Endometrial microvascular endothelial cells (primary cell): ENCODE results near the gene TPK1. TPM values are rescaled to one million over a fixed set of nuclear protein-coding genes. Genes with fewer than 3 reads are reported as not detected.
"Not testable (repeated sequence)": the region's sequence is repeated elsewhere in the genome, so short reads cannot be mapped to it uniquely, and the experiment has no call there.

Experiments
- in situ Hi-C: cut with HindIII; loops from 2 replicates; pipeline ENCODE4 v1.10.0; 2017; ENCODE audit warnings: low sequenced_read_pairs, low pct_unique_long_range_greater_than_20kb; ENCODE audit errors: inconsistent ontology term
- total RNA-seq: library from RNA; depleted of rRNA; stranded (reverse); fragments of >200 nt; gene quantifications from one replicate; pipeline ENCODE4 v1.2.3, GENCODE V29; 2015; ENCODE audit errors: inconsistent ontology term

Gene TPK1
- total RNA-seq, 1 donor from 2014 or later = 16.1 TPM

DNA sequence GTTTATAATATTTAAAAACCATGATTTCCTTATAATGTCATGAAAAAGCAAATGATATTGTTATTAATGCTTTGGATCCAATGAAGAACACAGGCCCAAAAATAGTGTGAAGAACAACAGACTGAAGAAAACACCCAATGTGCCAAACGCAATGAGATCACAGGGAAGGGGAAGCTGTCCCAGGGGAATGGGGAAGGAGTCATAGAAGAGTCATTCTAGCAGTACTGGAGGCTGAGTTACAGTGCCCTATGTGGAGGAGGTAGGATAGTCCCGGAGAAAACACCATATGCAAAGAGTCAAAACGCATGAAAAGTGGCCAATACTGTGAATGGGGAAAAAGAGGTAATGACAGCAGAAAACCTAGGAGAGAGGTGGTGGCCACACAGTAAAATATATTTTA lies 50.9 kb downstream of the TPK1 start:
- in situ Hi-C loops = no loop called here

DNA sequence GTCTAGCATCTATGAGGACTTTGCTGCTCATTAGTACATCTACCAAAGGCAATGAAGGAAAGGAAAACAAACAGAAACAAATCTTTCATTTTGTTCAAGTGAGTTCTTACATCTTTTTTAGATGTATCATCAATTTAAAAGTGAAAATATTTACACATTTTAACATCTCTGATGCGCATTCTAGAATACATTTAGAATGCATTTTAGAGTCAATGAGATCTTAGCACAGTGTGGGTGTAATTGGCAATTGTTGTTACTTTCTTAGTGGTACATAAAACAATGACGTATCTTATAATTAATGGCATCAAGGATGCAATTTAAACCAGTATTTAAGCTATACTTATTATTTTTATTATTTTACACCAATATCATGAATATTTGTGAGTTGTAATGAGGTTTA lies 51.4 kb downstream of the TPK1 start:
- in situ Hi-C loops = no loop called here

GRCh38 chr7:144782883-144783282 lies 53.0 kb downstream of the TPK1 start:
- in situ Hi-C loops = no loop called here

DNA sequence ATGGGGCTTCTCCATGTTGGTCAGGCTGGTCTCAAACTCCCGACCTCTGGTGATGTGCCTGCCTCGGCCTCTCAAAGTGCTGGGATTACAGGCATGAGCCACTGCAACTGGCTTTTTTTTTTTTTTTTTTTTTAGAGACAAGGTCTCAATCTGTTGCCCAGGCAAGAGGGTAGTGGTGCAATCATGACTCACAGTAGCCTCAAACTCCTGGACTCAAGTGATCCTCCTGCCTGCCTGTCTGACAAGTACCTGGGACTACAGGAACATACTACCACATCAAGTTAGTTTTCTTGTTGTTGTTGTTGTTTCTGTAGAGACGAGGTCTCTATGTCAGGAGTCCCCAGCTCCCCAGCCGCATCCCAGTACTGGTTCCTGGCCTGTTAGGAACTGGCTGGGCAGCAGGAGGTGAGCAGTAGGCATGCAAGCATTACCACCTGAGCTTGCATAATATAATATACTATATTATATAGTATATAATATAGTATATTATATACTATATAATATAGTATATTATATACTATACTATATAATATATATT lies 55.7 kb downstream of the TPK1 start:
- in situ Hi-C loops = no loop called here

GRCh38 chr7:144777889-144778288 lies 58.0 kb downstream of the TPK1 start:
- in situ Hi-C loops = not testable (repeated sequence)

- in situ Hi-C loops = no loop called here
These were observed 58.6 kb downstream of the TPK1 start for GRCh38 chr7:144777005-144777839.

DNA sequence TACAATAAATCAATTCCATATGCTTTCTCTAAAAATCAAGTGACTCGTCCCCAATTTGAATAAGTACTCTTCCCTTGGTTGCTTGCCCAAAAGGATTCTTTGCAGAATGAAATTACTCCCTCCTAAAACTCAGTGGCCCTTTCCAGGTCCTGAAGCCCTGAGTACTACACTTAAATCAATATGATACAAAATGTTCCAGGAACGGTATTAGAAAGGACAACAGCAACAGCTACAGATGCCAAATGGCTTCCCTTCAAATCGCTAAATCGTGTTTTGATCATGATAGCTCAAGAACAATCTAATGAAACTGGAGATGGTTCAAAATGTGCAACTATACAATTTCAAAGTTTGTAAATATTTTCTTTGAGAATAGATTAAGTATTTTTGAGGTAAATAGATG lies 59.4 kb downstream of the TPK1 start:
- in situ Hi-C loops = no loop called here

DNA sequence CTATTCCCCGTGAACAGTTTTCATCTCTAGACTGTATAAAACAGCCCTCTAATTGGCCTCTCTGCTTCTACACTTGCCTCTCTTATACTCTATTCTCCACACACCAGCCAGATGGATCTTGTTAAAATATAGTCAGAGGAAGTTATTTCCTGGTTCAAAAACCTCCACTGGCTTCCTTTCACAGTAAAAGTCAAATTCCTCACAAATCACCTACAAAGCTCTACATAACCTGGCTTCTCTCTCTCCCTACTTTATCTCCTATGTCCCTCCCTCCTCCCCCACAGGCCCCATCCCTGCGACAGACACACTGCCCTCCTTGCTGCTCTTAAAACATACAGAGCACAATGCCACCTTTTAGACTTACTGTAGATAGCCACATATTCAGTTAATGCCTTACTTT lies 60.1 kb downstream of the TPK1 start:
- in situ Hi-C loops = no loop called here

DNA sequence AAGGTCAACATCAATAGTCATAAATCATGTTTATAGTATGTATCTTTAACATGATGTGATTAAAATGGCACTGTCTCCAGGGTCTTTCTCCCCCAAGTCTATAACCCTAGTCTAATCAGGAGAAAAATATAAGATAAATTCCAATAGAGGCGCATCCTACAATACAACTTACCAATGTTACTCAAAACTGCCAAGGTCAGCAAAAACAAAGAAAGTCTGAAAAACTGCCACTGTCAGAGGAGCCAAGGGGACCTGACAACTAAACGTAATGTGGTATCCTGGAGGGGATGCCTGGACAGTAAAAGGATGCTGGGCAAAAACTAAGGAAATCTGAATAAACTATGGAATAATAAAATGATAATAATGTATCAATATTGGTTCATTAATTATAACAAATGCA lies 63.9 kb downstream of the TPK1 start:
- in situ Hi-C loops = no loop called here

GRCh38 chr7:144771174-144771573 lies 64.7 kb downstream of the TPK1 start:
- in situ Hi-C loops = no loop called here

GRCh38 chr7:144769352-144769751 lies 66.5 kb downstream of the TPK1 start:
- in situ Hi-C loops = no loop called here

DNA sequence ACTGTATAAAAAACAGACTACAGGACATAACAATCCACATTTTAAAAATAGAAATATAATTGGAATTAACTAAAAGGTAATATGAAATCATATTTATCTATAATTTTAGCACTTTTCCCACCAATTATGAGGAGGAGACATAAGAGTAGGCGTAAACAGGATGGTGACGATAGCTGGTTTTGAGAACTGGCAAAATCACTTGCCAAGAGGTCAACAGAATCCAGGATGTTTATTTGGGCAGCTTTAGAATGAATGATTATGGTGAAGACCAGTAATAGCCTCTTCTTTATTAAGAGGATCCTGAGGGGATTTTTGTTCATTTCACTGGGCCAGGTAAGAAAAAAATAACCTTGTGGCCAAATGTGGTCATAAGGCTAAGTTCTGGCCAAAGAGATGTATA lies 67.2 kb downstream of the TPK1 start:
- in situ Hi-C loops = no loop called here

- in situ Hi-C loops = no loop called here
These were observed 72.6 kb downstream of the TPK1 start for GRCh38 chr7:144763291-144763690.

DNA sequence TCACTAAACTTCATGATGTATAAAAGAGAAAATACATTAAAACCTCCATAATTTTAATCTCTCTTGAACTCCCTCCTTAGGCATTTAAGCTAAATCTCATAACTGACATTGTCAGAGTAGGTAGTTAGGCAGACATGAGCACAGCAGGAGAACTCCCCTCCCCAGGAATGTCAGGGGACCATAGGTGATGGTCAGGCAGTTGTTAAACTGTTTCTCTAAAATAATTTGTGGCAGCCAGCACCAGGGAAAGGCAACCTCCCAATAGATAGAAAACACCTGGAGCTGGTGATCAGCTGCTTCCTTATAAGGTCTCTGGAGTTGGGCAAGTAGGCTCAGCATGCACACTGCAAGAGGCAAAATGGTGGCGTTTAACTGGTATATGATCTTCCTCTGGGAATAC lies 73.0 kb downstream of the TPK1 start:
- in situ Hi-C loops = no loop called here

- in situ Hi-C loops = no loop called here
These were observed 74.4 kb downstream of the TPK1 start for GRCh38 chr7:144761493-144761892.

DNA sequence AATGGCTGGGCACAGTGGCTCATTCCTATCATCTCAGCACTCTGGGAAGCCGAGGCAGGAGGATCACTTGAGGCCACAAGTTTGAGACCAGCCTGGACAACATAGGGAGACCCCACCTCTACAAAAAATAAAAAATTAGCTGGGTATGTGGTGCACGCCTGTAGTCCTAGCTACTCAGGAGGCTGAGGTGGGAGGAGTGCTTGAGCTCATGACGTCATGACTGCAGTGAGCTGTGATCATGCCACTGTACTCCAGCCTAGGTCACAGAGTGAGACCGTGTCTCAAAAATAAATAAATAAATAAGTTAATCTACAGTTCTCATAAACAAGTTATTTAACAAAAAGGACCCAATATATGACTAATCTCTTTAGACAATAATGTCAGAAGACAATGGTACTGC lies 76.2 kb downstream of the TPK1 start:
- in situ Hi-C loops = no loop called here

GRCh38 chr7:144747936-144748335 lies 87.9 kb downstream of the TPK1 start:
- in situ Hi-C loops = no loop called here

GRCh38 chr7:144738708-144739314 lies 97.0 kb downstream of the TPK1 start:
- in situ Hi-C loops = no loop called here

- in situ Hi-C loops = no loop called here
These were observed 97.7 kb downstream of the TPK1 start for GRCh38 chr7:144738146-144738545.

- in situ Hi-C loops = no loop called here
These were observed 98.9 kb downstream of the TPK1 start for GRCh38 chr7:144736880-144737493.
